ENCODE data around the gene ZNF316.

Gene ZNF316

DNA sequence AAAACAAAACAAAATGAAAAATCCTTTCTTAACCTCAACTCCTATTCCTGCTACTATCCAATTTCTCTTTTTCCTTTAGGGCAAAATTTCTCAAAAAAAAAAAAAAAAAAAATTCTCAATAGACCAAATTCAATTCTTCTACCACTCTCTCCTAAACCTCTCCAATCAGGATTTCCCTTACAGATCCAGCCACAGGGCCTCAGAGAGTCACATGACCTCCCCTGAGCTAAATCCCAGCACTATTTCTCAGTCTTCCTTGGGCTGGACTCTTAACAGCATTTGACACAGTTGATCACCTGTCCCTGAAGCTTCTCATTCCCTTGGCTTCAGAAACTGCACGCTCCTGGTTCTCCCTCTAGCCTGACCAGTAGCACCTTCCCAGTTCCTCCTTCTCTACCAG, 64.7 kb downstream of the ZNF316 start:
- no peak for DNase-seq

Measured in activated T-cell treated with anti-CD3 and anti-CD28 coated beads, Interleukin-2, amount 50 U/mL, for 1 hour (primary cell).